ENCODE results near the gene ANKRD33B.
A peak's percentile ranks its signal among the peaks of the same experiment; 100 is the strongest.

ANKRD33B gene

GRCh38 chr5:10551782-10552138 lies 12.1 kb upstream of the ANKRD33B start:
- Histone ChIP-seq H3K27me3 (replicated peaks) (no peaks in the 10 kb centered on the region), H3K27ac (peak overlapping the region; percentile 87), H3K4me3 (ENCODE audit: low read depth, low read length) (no peak overlapping the region), H3K36me3 (replicated peaks) (no peaks in the 10 kb centered on the region)
- no peak for DNase-seq
- in situ Hi-C loops (cut with HindIII; ENCODE audit: low pct_ligation_motif_present, low sequenced_read_pairs), result no loop called here
- no peak for TF ChIP-seq CTCF (IDR thresholded peaks at IDR 0.05; ENCODE audit: low read depth, low read length, missing control alignments)

- peak; percentile 41 for DNase-seq
- in situ Hi-C loops (cut with HindIII; ENCODE audit: low pct_ligation_motif_present, low sequenced_read_pairs), result no loop called here
- peak overlapping the region; percentile 87 for H3K27ac ChIP-seq
- no peak overlapping the region for H3K4me3 ChIP-seq (ENCODE audit: low read depth, low read length)
- no peaks in the 10 kb centered on the region for H3K27me3 ChIP-seq (replicated peaks)
- peak; percentile 7 for TF ChIP-seq CTCF (IDR thresholded peaks at IDR 0.05; ENCODE audit: low read depth, low read length, missing control alignments)
- no peaks in the 10 kb centered on the region for H3K36me3 ChIP-seq (replicated peaks)
Measured at GRCh38 chr5:10552183-10553143, 11.4 kb upstream of the ANKRD33B start.

GRCh38 chr5:10553476-10553875 lies 10.4 kb upstream of the ANKRD33B start:
- in situ Hi-C loops (cut with HindIII; ENCODE audit: low pct_ligation_motif_present, low sequenced_read_pairs), result no loop called here
- Histone ChIP-seq H3K27me3 (replicated peaks) (no peaks in the 10 kb centered on the region), H3K27ac (no peak overlapping the region), H3K4me3 (ENCODE audit: low read depth, low read length) (no peak overlapping the region), H3K36me3 (replicated peaks) (no peaks in the 10 kb centered on the region)
- TF ChIP-seq CTCF (IDR thresholded peaks at IDR 0.05; ENCODE audit: low read depth, low read length, missing control alignments), result no peak
- no peak for DNase-seq

- peak; percentile 54 for DNase-seq
- Histone ChIP-seq H3K4me3 (ENCODE audit: low read depth, low read length) (no peak overlapping the region), H3K27ac (no peak overlapping the region), H3K36me3 (replicated peaks) (no peaks in the 10 kb centered on the region), H3K27me3 (replicated peaks) (no peaks in the 10 kb centered on the region)
- no peak for TF ChIP-seq CTCF (IDR thresholded peaks at IDR 0.05; ENCODE audit: low read depth, low read length, missing control alignments)
- in situ Hi-C loops (cut with HindIII; ENCODE audit: low pct_ligation_motif_present, low sequenced_read_pairs), result no loop called here
Measured at GRCh38 chr5:10555277-10555684, 8.6 kb upstream of the ANKRD33B start.

GRCh38 chr5:10556289-10556807 lies 7.5 kb upstream of the ANKRD33B start:
- in situ Hi-C loops (cut with HindIII; ENCODE audit: low pct_ligation_motif_present, low sequenced_read_pairs), result no loop called here
- H3K27me3 ChIP-seq (replicated peaks), result no peaks in the 10 kb centered on the region
- H3K27ac ChIP-seq, result peak overlapping the region; percentile 51

More at GRCh38 chr5:10556289-10556807, 7.5 kb upstream of the ANKRD33B start:
- H3K4me3 ChIP-seq (ENCODE audit: low read depth, low read length), result no peak overlapping the region
- H3K36me3 ChIP-seq (replicated peaks), result no peaks in the 10 kb centered on the region
- no peak for TF ChIP-seq CTCF (IDR thresholded peaks at IDR 0.05; ENCODE audit: low read depth, low read length, missing control alignments)
- DNase-seq, result peak; percentile 69
